Vein endothelial cell (primary cell): ENCODE measurements around the gene RPP25. TPM values are rescaled to one million over a fixed set of nuclear protein-coding genes. Genes with fewer than 3 reads are reported as not detected.

Source experiments
- small RNA-seq: library from RNA; depleted of rRNA; stranded (forward); fragments of <200 nt; gene quantifications from one replicate; pipeline ENCODE3, GENCODE V24; 2012
- total RNA-seq: library from RNA; depleted of rRNA; stranded (reverse); fragments of >200 nt; gene quantifications from 2 replicates; pipeline ENCODE4 v1.2.3, GENCODE V29; 2012

Gene RPP25
- 18.3 and 23.2 TPM in 2 replicates for total RNA-seq

DNA sequence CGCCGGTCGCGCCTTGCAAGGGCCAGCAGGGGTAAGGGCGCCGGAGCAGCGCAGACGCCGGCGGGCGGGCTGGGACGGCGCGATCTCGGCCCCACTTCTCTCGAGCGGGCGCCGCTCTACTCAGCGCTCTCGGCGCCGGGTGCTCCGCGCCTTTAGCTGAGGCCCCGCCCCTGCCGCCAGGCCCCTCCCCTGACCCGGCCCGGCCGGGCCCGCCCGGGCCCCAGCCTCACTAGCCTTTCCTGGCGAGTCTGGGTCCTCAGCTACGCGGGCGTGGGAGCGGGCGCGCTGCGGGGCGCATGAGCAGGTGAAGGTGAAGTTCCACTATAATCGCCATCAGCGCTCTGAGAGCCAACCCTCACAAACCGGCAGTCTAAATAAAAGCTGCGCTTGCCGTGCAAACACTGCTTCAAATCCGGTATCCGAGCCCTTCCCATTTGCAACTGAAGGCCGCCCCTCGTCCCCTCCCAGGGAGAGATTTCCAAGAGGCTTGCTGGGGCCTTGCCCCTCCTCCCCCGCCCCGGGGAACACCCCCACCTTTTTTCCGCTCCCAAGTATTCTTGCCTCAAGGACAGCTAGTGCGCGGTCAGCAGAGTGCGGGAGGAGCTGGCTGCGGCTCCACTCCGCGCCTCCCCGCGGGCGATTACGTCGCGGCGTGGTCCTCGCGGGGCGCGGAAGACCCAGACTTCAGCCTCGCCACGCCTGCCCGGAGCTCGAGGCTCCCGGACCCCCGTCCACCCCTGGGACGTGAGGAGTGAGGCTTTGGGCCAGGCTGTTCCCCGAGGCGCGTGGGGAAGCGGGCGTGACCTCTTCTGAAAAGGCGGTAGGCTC lies at the start of gene RPP25:
TSS of gene RPP25 (minus strand) at position 125 of the 828 bp plus-strand sequence. CDS start 189 bp downstream, outside the sequence.

GRCh38 chr15:74995182-74995778 lies 38.7 kb upstream of the RPP25 start, which contains the start of gene SCAMP5:
TSS of gene SCAMP5 (plus strand) at chr15:74995563. CDS start at chr15:75011840, 16,277 bp downstream.

GRCh38 chr15:74937590-74938371 lies 18.8 kb downstream of the RPP25 start, which contains the start of gene COX5A:
TSS of gene COX5A (minus strand) at chr15:74938073. CDS start at chr15:74938014, 59 bp downstream.

GRCh38 chr15:74906450-74907162 lies 50.0 kb downstream of the RPP25 start, which contains the start of gene FAM219B:
TSS of gene FAM219B (minus strand) at chr15:74906851. CDS start at chr15:74906800, 51 bp downstream.

Small RNAs within 50 kb of the gene (small RNA-seq; reads per million reads assigned to genes)
- not detected for gene RF00019

Other genes with a start within 250 kb of the RPP25 start
- 9.1 and 10.5 TPM in 2 replicates for gene CYP1A1, start 231.2 kb downstream of the RPP25 start, total RNA-seq
- not detected in 2 replicates for gene CYP1A2, start 207.9 kb downstream of the RPP25 start, total RNA-seq
- gene CSK, start 174.7 kb downstream of the RPP25 start, total RNA-seq = 51.4 and 60.1 TPM in 2 replicates
- not detected in 2 replicates for gene LMAN1L, start 143.9 kb downstream of the RPP25 start, total RNA-seq
- not detected in 2 replicates for gene CPLX3, start 130.1 kb downstream of the RPP25 start, total RNA-seq
- gene ULK3, start 113.6 kb downstream of the RPP25 start, total RNA-seq = 36.6 and 40.5 TPM in 2 replicates
- gene SCAMP2, start 83.4 kb downstream of the RPP25 start, total RNA-seq = 37.0 and 37.2 TPM in 2 replicates
- 49.1 and 54.9 TPM in 2 replicates for gene MPI, start 66.7 kb downstream of the RPP25 start, total RNA-seq
- 45.1 and 47.2 TPM in 2 replicates for gene FAM219B, start 49.9 kb downstream of the RPP25 start, total RNA-seq
- gene COX5A, start 18.7 kb downstream of the RPP25 start, total RNA-seq = 64.3 and 68.1 TPM in 2 replicates
- gene SCAMP5, start 38.8 kb upstream of the RPP25 start, total RNA-seq = 10.8 and 11.1 TPM in 2 replicates
- 9.5 and 12.7 TPM in 2 replicates for gene PPCDC, start 66.8 kb upstream of the RPP25 start, total RNA-seq
- 16.0 and 18.9 TPM in 2 replicates for gene C15orf39, start 245.1 kb upstream of the RPP25 start, total RNA-seq